Omental fat pad (tissue), 4 donors: ENCODE results near the gene IGHMBP2. TPM values are rescaled to one million over a fixed set of nuclear protein-coding genes. Genes with fewer than 3 reads are reported as not detected.

ENCODE experiments used
- ATAC-seq: fragments of 150-250 bp; one replicate; pipeline ENCODE4 v1.9.1; 2016; ENCODE audit warnings: mild to moderate bottlenecking, moderate library complexity; ENCODE audit not compliant: low FRiP score
- DNase-seq: peaks from one replicate; pipeline ENCODE4 v3.0.0-alpha.2; 2019; ENCODE audit warnings: low spot score
- CTCF ChIP-seq, 3 donors: fragments of 450-650 bp; IDR thresholded peaks; one replicate each; pipeline ENCODE4 v1.5.1; 2016 to 2017; ENCODE audit warnings: antibody characterized with exemption in 3 of 3, mild to moderate bottlenecking in 3 of 3, moderate library complexity in 2 of 3
- total RNA-seq, 4 donors: library from RNA; depleted of rRNA; stranded (reverse); fragments of >200 nt; gene quantifications; one replicate each; pipeline ENCODE4 v1.1.0, GENCODE V29; 2016

IGHMBP2 gene
- total RNA-seq, 4 donors from 2014 or later = 8.7 to 23.4 (median 13.8) TPM

- ATAC-seq = no peak
- TF ChIP-seq CTCF (IDR thresholded peaks at IDR 0.05) = no peak
- DNase-seq = no peak
These were observed 44.8 kb downstream of the IGHMBP2 start for GRCh38 chr11:68948496-68948895.

GRCh38 chr11:68948935-68949334 lies 45.2 kb downstream of the IGHMBP2 start:
- no peak for TF ChIP-seq CTCF (IDR thresholded peaks at IDR 0.05)
- ATAC-seq = no peak
- no peak for DNase-seq

GRCh38 chr11:68950270-68950669 lies 46.6 kb downstream of the IGHMBP2 start:
- no peak for TF ChIP-seq CTCF (IDR thresholded peaks at IDR 0.05)
- no peak for ATAC-seq
- DNase-seq = no peak

GRCh38 chr11:68950762-68951161 lies 47.1 kb downstream of the IGHMBP2 start:
- no peak for ATAC-seq

GRCh38 chr11:68954836-68955606 lies 51.3 kb downstream of the IGHMBP2 start:
- ATAC-seq = peak; percentile 73
- DNase-seq = peak; percentile 28

More at GRCh38 chr11:68950762-68951161, 47.1 kb downstream of the IGHMBP2 start:
- no peak for DNase-seq
- TF ChIP-seq CTCF (IDR thresholded peaks at IDR 0.05) = no peak

GRCh38 chr11:68955607-68955958 lies 51.9 kb downstream of the IGHMBP2 start:
- TF ChIP-seq CTCF (IDR thresholded peaks at IDR 0.05) = no peak
- ATAC-seq (peak; percentile 6), DNase-seq (no peak)

More at GRCh38 chr11:68954836-68955606, 51.3 kb downstream of the IGHMBP2 start:
- no peak for TF ChIP-seq CTCF (IDR thresholded peaks at IDR 0.05)

- TF ChIP-seq CTCF (IDR thresholded peaks at IDR 0.05) = no peak
- ATAC-seq (no peak), DNase-seq (no peak)
These were observed 52.5 kb downstream of the IGHMBP2 start for GRCh38 chr11:68956142-68956541.
